ENCODE measurements around the gene IQGAP1.

The IQGAP1 gene

DNA sequence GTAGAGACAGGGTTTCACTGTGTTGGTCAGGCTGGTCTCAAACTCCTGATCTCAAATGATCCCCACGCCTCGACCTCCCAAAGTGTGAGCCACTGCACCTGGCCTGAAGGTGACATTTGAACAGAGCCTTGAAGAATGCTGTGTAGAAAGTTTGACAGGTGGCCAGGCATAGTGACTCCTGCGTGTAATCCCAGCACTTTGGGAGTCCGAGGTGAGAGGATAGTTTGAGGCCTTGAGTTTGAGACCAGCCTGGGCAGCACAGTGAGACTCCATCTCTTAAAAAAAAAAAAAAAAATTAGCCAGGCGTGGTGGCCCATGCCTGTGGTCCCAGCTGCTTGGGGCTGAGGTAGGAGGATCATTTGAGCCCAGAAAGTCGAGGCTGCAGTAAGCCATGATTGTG lies 1.5 kb downstream of the IQGAP1 start:
- DNase-seq (ENCODE audit: extremely low read depth, insufficient read length), result no peak
- TF ChIP-seq, protein P1, sequence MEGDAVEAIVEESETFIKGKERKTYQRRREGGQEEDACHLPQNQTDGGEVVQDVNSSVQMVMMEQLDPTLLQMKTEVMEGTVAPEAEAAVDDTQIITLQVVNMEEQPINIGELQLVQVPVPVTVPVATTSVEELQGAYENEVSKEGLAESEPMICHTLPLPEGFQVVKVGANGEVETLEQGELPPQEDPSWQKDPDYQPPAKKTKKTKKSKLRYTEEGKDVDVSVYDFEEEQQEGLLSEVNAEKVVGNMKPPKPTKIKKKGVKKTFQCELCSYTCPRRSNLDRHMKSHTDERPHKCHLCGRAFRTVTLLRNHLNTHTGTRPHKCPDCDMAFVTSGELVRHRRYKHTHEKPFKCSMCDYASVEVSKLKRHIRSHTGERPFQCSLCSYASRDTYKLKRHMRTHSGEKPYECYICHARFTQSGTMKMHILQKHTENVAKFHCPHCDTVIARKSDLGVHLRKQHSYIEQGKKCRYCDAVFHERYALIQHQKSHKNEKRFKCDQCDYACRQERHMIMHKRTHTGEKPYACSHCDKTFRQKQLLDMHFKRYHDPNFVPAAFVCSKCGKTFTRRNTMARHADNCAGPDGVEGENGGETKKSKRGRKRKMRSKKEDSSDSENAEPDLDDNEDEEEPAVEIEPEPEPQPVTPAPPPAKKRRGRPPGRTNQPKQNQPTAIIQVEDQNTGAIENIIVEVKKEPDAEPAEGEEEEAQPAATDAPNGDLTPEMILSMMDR (IDR thresholded peaks at IDR 0.05; ENCODE audit: insufficient read depth, low read length, poor library complexity, severe bottlenecking), result no peak
- Histone ChIP-seq H3K27me3 (replicated peaks; ENCODE audit: control insufficient read depth, insufficient read depth, low read length) (no peaks in the 10 kb centered on the region), H3K4me3 (replicated peaks; ENCODE audit: low read depth, low read length) (peak overlapping the region; percentile 96), H3K36me3 (ENCODE audit: control insufficient read depth, insufficient read depth, low read length) (peaks cover 3% of the 10 kb centered on the region)

- no peak overlapping the region for H3K4me3 ChIP-seq (replicated peaks; ENCODE audit: low read depth, low read length)
- no peaks in the 10 kb centered on the region for H3K27me3 ChIP-seq (replicated peaks; ENCODE audit: control insufficient read depth, insufficient read depth, low read length)
- TF ChIP-seq, protein P1 (IDR thresholded peaks at IDR 0.05; ENCODE audit: insufficient read depth, low read length, poor library complexity, severe bottlenecking), result no peak
- peaks cover 7% of the 10 kb centered on the region for H3K36me3 ChIP-seq (ENCODE audit: control insufficient read depth, insufficient read depth, low read length)
- no peak for DNase-seq (ENCODE audit: extremely low read depth, insufficient read length)
These were observed 5.0 kb downstream of the IQGAP1 start for GRCh38 chr15:90393040-90393439.

DNA sequence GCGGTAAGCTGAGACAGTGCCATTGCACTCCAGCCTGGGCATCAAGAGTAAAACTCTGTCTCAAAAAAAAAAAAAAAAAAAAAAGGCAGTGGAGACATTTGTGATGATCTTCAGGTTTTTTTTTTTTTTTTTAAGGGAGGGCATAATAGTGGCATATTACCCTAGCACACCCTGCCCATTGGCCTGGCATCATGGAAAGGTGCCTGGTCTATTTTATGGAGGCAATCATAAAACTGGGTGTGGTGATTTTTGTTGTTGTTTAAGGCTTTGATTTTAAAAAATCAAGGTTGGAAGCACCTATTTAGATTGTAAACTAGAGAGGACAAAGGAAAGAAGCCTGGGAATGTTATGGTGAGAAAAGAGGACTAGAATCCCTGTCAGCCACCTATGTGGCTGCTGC lies 6.0 kb downstream of the IQGAP1 start:
- H3K4me3 ChIP-seq (replicated peaks; ENCODE audit: low read depth, low read length), result no peak overlapping the region

DNA sequence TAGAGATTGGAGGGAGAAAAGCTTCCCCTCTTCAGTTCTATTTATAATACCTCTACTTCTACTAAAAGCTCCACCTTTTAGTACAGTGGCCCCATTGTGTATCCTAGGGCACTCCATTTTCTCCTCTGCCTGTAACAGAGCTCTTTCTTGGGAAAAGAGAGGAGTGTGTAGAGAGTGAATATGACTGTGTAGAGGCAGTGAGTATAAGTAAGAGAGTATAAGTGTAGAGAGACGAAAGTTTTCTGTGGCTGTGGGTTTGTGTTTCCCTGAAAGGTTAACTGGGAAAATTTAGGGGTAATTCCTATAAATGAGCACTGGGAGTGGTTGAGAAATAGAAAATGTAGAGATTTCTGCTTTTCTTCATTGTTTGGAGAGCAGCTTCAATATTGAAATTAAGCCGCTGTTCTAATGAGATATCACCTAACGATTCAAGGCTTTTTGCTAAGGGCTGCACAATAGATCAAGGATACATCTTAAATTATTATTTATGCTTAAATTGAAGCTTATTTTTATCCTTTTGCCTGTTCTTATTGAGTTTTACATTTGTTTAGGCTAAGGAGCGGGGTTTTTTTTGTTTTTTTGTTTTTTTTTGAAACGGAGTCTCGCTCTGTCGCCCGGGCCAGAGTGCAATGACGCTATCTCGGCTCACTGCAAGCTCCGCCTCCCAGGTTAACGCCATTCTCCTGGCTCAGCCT lies 6.9 kb downstream of the IQGAP1 start:
- DNase-seq (ENCODE audit: extremely low read depth, insufficient read length), result no peak
- TF ChIP-seq, protein P1 (IDR thresholded peaks at IDR 0.05; ENCODE audit: insufficient read depth, low read length, poor library complexity, severe bottlenecking), result no peak
- Histone ChIP-seq H3K27me3 (replicated peaks; ENCODE audit: control insufficient read depth, insufficient read depth, low read length) (no peaks in the 10 kb centered on the region), H3K4me3 (replicated peaks; ENCODE audit: low read depth, low read length) (no peak overlapping the region), H3K36me3 (ENCODE audit: control insufficient read depth, insufficient read depth, low read length) (peaks cover 7% of the 10 kb centered on the region)

More for the DNA sequence above, 6.0 kb downstream of the IQGAP1 start:
- DNase-seq (ENCODE audit: extremely low read depth, insufficient read length), result no peak
- TF ChIP-seq, protein P1 (IDR thresholded peaks at IDR 0.05; ENCODE audit: insufficient read depth, low read length, poor library complexity, severe bottlenecking), result no peak
- Histone ChIP-seq H3K36me3 (ENCODE audit: control insufficient read depth, insufficient read depth, low read length) (peaks cover 7% of the 10 kb centered on the region), H3K27me3 (replicated peaks; ENCODE audit: control insufficient read depth, insufficient read depth, low read length) (no peaks in the 10 kb centered on the region)

- TF ChIP-seq, protein P1 (IDR thresholded peaks at IDR 0.05; ENCODE audit: insufficient read depth, low read length, poor library complexity, severe bottlenecking), result no peak
- Histone ChIP-seq H3K4me3 (replicated peaks; ENCODE audit: low read depth, low read length) (no peak overlapping the region), H3K27me3 (replicated peaks; ENCODE audit: control insufficient read depth, insufficient read depth, low read length) (no peaks in the 10 kb centered on the region), H3K36me3 (ENCODE audit: control insufficient read depth, insufficient read depth, low read length) (peaks cover 7% of the 10 kb centered on the region)
- no peak for DNase-seq (ENCODE audit: extremely low read depth, insufficient read length)
These were observed 8.3 kb downstream of the IQGAP1 start for GRCh38 chr15:90396321-90396720.
